GM12864 (cell line): ENCODE results near the gene SH2D1B.
"Not testable (repeated sequence)": the region's sequence is repeated elsewhere in the genome, so short reads cannot be mapped to it uniquely, and the experiment has no call there.

Source experiments
- DNase-seq: peaks from one replicate; pipeline ENCODE4 v3.0.0-alpha.2; 2011; ENCODE audit warnings: low read depth
- H3K4me3 ChIP-seq: 2 replicates; pipeline ENCODE4 v1.5.1; 2011; ENCODE audit warnings: mild to moderate bottlenecking, low read depth, low read length, control low read depth
- CTCF ChIP-seq: IDR thresholded peaks from 2 replicates; pipeline ENCODE4 v1.5.1; 2011; ENCODE audit warnings: low read depth, mild to moderate bottlenecking, moderate library complexity, low read length, control low read depth, inconsistent platforms; ENCODE audit errors: missing control alignments

The SH2D1B gene, protein sequence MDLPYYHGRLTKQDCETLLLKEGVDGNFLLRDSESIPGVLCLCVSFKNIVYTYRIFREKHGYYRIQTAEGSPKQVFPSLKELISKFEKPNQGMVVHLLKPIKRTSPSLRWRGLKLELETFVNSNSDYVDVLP

GRCh38 chr1:162412002-162412401 is at the start of gene SH2D1B:
Gene SH2D1B (minus strand): TSS chr1:162412136. CDS start chr1:162412016, 120 bp downstream.
- no peak for TF ChIP-seq CTCF
- DNase-seq: no peak
- H3K4me3 ChIP-seq: no peak within 1 kb of the TSS

DNA sequence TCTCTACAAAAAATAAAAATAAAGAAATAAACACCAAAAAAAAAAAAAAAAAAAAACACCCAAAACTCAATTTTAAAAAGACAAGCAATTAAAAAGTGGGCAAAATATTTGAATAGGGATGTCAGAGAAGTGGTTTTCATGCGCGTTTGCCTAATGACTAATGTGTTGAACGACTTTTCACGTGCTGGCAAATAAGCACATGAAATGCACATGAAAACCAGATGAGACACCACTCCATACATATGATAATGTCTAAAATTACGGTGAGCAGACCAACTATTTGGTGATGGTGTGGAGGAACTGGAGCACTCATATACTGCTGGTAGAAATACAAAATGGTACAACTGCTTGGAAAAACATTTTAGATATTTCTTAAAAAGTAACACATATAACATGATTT is 46.3 kb upstream of the SH2D1B start:
- no peak for DNase-seq
- TF ChIP-seq CTCF: no peak
- H3K4me3 ChIP-seq: no peak overlapping the region

- TF ChIP-seq CTCF: no peak
- no peak for DNase-seq
- no peak overlapping the region for H3K4me3 ChIP-seq
Measured at GRCh38 chr1:162456323-162456722, 44.4 kb upstream of the SH2D1B start.

DNA sequence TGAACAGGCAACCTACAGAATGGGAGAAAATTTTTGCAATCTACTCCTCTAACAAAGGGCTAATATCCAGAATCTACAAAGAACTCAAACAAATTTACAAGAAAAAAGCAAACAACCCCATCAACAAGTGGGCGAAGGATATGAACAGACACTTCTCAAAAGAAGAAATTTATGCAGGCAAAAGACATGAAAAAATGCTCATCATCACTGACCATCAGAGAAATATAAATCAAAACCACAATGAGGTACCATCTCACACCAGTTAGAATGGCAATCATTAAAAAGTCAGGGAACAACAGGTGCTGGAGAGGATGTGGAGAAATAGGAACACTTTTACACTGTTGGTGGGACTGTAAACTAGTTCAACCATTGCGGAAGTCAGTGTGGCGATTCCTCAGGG is 42.4 kb upstream of the SH2D1B start:
- DNase-seq, H3K4me3 ChIP-seq: not testable (repeated sequence)

GRCh38 chr1:162446946-162447345 is 35.0 kb upstream of the SH2D1B start:
- TF ChIP-seq CTCF: no peak
- H3K4me3 ChIP-seq: no peak overlapping the region
- DNase-seq: no peak

- no peak for TF ChIP-seq CTCF
- no peak for DNase-seq
- no peak overlapping the region for H3K4me3 ChIP-seq
Measured at GRCh38 chr1:162444903-162445302, 33.0 kb upstream of the SH2D1B start.

DNA sequence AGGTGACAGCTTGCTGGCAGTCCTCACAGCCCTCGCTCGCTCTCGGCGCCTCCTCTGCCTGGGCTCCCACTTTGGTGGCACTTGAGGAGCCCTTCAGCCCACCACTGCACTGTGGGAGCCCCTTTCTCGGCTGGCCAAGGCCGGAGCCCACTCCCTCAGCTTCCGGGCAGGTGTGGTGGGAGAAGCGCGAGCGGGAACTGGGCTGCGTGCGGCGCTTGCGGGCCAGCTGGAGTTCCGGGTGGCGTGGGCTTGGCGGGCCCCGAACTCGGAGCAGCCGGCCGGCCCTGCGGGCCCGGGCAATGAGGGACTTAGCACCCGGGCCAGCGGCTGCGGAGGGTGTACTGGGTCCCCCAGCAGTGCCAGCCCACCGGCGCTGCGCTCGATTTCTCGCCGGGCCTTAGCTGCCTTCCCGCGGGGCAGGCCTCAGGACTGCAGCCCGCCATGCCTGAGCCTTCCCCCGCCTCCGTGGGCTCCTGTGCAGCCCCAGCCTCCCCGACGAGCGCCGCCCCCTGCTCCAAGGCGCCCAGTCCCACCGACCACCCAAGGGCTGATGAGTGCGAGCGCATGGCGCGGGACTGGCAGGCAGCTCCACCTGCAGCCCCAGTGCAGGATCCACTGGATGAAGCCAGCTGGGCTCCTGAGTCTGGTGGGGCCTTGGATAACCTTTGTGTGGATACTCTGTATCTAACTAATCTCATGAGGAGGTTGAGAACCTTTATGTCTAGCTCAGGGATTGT is 21.2 kb upstream of the SH2D1B start:
- not testable (repeated sequence) for DNase-seq, H3K4me3 ChIP-seq

DNA sequence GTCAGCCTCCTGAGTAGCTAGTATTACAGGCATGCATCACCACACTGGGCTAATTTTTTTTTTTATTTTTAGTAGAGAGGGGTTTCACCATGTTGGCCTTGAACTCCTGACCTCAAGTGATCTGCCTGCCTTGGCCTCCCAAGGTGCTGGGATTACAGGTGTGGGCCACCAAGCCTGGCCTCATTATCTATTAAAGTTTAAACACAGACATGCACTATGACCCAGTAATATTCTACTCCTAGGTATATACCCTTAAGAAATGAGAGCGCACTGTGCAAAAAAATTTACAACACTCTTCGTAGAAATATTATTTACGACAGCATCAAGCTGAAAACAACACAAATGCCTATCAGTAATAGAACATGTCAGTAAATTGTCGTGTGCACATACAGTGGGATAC is 18.6 kb upstream of the SH2D1B start:
- DNase-seq: no peak
- TF ChIP-seq CTCF: no peak
- H3K4me3 ChIP-seq: no peak overlapping the region
